HepG2 (cell line): ENCODE data around the gene CCDC148. TPM values are rescaled to one million over a fixed set of nuclear protein-coding genes. Genes with fewer than 3 reads are reported as not detected.

ENCODE experiments used
- AHR ChIP-seq: IDR thresholded peaks from 2 replicates; pipeline ENCODE4 v1.6.1; 2018; ENCODE audit warnings: missing genetic modification reagents, missing compliant biosample characterization
- CEBPB ChIP-seq: IDR thresholded peaks from 2 replicates; pipeline ENCODE4 v1.6.1; 2011; ENCODE audit warnings: low read depth, low read length, improper control_type of control experiment, borderline replicate concordance
- NBN ChIP-seq: fragments of 450-650 bp; conservative IDR thresholded peaks from 2 replicates; pipeline ENCODE4 v1.6.1; 2017
- PAF1 ChIP-seq: IDR thresholded peaks from 2 replicates; pipeline ENCODE4 v1.6.1; 2016; ENCODE audit warnings: missing genetic modification reagents, missing compliant biosample characterization
- PITX1 ChIP-seq: sonication (generic); formaldehyde crosslinking; IDR thresholded peaks from 2 replicates; pipeline ENCODE4 v1.5.1; 2020; ENCODE audit warnings: mild to moderate bottlenecking, missing genetic modification reagents
- SIX4 ChIP-seq: sonication (generic); formaldehyde crosslinking; IDR thresholded peaks from 2 replicates; pipeline ENCODE4 v1.4.0; 2020; ENCODE audit warnings: missing genetic modification reagents
- ZBTB3 ChIP-seq: sonication (generic); formaldehyde crosslinking; IDR thresholded peaks from 2 replicates; pipeline ENCODE4 v1.4.0; 2020; ENCODE audit warnings: low read depth, mild to moderate bottlenecking, moderate library complexity, missing genetic modification reagents, borderline replicate concordance
- ZNF282 ChIP-seq: fragments of 450-650 bp; IDR thresholded peaks from 2 replicates; pipeline ENCODE4 v1.6.1; 2018; ENCODE audit not compliant: partially characterized antibody
- ZNF761 ChIP-seq: sonication (generic); formaldehyde crosslinking; conservative IDR thresholded peaks from 2 replicates; pipeline ENCODE4 v1.4.0; 2020; ENCODE audit warnings: mild to moderate bottlenecking, missing genetic modification reagents
- polyA plus RNA-seq, 8 experiments: library from polyadenylated mRNA; depleted of rRNA in 3 of 8; stranded (reverse) in 7 of 8; unstranded in 1 of 8; fragments of >200 nt; fragmentation: Illumina TruSeq in 4 of 8; extraction: Trizol in 4 of 8; gene quantifications; 2 replicates each; pipeline versions ENCODE4 v1.2.1 to v1.2.3, GENCODE V29; 2011 to 2016; ENCODE audit warnings: low read depth in 4 of 8, missing spikeins in 1 of 8, mixed read lengths in 1 of 8; ENCODE audit not compliant: insufficient read depth in 1 of 8
- total RNA-seq, 5 experiments: library from RNA; depleted of rRNA; stranded (reverse); fragments of >200 nt; fragmentation: Illumina TruSeq; extraction: Trizol; gene quantifications; 2 replicates each; pipeline ENCODE4 v1.2.3, GENCODE V29; 2016; ENCODE audit warnings: low read depth in 1 of 5
- TF ChIP-seq, protein P1 (sequence below): sonication (generic); formaldehyde crosslinking; IDR thresholded peaks from 2 replicates; pipeline ENCODE4 v1.4.0; 2020; ENCODE audit warnings: mild to moderate bottlenecking, missing genetic modification reagents
- TF ChIP-seq, protein P2 (sequence below): sonication (generic); formaldehyde crosslinking; conservative IDR thresholded peaks from 2 replicates; pipeline ENCODE4 v1.4.0; 2020; ENCODE audit warnings: missing genetic modification reagents
- TF ChIP-seq, protein P3 (sequence below): sonication (generic); formaldehyde crosslinking; IDR thresholded peaks from 2 replicates; pipeline ENCODE4 v1.4.0; 2020; ENCODE audit warnings: missing genetic modification reagents
- TF ChIP-seq, protein P4 (sequence below): sonication (generic); formaldehyde crosslinking; IDR thresholded peaks from one replicate; pipeline ENCODE4 v1.5.1; 2020; ENCODE audit warnings: mild to moderate bottlenecking, missing genetic modification reagents; ENCODE audit errors: not compliant biosample characterization

The CCDC148 gene
- total and polyA plus RNA-seq, 2 of the 13 experiments (the other 11 are each of a cell fraction or from before 2014, with no cell fraction given), result 0.30 to 0.49 TPM

DNA sequence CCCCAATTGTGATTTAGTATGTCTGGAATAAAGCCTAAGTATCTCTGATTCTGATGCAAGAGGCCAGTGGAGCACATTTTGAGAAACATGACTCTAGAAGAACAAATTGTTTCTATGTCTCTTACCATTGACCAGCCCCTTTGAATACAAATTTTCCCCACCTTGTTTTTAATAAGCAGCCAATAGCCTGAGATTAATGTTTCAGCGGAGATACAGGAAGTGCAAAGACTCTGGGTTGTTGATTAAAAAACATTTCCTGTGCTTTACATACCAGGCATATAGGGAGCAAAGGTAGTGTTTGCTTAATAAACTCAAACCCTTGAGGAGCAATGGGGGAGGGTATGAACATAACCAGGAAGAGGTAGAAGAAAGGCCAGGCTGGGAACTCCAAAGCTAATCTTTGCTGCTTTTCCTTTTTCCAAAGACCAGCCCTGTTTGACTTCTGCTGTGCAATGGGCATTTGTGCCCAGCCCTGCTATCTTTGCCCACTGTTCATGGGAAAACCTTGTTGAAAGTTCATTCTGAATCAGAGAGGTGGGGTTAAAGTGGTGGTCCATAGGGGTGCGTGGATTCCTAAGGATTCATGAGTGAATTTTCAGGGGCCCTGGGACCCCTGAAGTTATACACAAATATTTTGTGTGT, 325.6 kb downstream of the CCDC148 start (continued):
- TF ChIP-seq, protein P1, sequence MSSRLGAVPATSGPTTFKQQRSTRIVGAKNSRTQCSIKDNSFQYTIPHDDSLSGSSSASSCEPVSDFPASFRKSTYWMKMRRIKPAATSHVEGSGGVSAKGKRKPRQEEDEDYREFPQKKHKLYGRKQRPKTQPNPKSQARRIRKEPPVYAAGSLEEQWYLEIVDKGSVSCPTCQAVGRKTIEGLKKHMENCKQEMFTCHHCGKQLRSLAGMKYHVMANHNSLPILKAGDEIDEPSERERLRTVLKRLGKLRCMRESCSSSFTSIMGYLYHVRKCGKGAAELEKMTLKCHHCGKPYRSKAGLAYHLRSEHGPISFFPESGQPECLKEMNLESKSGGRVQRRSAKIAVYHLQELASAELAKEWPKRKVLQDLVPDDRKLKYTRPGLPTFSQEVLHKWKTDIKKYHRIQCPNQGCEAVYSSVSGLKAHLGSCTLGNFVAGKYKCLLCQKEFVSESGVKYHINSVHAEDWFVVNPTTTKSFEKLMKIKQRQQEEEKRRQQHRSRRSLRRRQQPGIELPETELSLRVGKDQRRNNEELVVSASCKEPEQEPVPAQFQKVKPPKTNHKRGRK, result no peak
- TF ChIP-seq, protein P2, sequence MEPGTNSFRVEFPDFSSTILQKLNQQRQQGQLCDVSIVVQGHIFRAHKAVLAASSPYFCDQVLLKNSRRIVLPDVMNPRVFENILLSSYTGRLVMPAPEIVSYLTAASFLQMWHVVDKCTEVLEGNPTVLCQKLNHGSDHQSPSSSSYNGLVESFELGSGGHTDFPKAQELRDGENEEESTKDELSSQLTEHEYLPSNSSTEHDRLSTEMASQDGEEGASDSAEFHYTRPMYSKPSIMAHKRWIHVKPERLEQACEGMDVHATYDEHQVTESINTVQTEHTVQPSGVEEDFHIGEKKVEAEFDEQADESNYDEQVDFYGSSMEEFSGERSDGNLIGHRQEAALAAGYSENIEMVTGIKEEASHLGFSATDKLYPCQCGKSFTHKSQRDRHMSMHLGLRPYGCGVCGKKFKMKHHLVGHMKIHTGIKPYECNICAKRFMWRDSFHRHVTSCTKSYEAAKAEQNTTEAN (CRISPR knock-in tag), result peak; percentile 74; the same call in 1 of the 2 replicates
- TF ChIP-seq SIX4 (CRISPR knock-in tag), result peak; percentile 86
- TF ChIP-seq ZBTB3 (CRISPR knock-in tag), result no peak; the same call in 1 of the 2 replicates
- TF ChIP-seq CEBPB, result no peak
- no peak; the same call in 1 of the 2 replicates for TF ChIP-seq ZNF761 (CRISPR knock-in tag)
- no peak for TF ChIP-seq PAF1 (CRISPR knock-in tag)
- peak; percentile 79 for TF ChIP-seq PITX1 (CRISPR knock-in tag)
- TF ChIP-seq AHR, result no peak; the same call in 1 of the 2 replicates
- no peak for TF ChIP-seq ZNF282
- no peak for TF ChIP-seq NBN
- TF ChIP-seq, protein P3, sequence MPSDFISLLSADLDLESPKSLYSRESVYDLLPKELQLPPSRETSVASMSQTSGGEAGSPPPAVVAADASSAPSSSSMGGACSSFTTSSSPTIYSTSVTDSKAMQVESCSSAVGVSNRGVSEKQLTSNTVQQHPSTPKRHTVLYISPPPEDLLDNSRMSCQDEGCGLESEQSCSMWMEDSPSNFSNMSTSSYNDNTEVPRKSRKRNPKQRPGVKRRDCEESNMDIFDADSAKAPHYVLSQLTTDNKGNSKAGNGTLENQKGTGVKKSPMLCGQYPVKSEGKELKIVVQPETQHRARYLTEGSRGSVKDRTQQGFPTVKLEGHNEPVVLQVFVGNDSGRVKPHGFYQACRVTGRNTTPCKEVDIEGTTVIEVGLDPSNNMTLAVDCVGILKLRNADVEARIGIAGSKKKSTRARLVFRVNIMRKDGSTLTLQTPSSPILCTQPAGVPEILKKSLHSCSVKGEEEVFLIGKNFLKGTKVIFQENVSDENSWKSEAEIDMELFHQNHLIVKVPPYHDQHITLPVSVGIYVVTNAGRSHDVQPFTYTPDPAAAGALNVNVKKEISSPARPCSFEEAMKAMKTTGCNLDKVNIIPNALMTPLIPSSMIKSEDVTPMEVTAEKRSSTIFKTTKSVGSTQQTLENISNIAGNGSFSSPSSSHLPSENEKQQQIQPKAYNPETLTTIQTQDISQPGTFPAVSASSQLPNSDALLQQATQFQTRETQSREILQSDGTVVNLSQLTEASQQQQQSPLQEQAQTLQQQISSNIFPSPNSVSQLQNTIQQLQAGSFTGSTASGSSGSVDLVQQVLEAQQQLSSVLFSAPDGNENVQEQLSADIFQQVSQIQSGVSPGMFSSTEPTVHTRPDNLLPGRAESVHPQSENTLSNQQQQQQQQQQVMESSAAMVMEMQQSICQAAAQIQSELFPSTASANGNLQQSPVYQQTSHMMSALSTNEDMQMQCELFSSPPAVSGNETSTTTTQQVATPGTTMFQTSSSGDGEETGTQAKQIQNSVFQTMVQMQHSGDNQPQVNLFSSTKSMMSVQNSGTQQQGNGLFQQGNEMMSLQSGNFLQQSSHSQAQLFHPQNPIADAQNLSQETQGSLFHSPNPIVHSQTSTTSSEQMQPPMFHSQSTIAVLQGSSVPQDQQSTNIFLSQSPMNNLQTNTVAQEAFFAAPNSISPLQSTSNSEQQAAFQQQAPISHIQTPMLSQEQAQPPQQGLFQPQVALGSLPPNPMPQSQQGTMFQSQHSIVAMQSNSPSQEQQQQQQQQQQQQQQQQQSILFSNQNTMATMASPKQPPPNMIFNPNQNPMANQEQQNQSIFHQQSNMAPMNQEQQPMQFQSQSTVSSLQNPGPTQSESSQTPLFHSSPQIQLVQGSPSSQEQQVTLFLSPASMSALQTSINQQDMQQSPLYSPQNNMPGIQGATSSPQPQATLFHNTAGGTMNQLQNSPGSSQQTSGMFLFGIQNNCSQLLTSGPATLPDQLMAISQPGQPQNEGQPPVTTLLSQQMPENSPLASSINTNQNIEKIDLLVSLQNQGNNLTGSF (CRISPR knock-in tag), result no peak
- TF ChIP-seq, protein P4, sequence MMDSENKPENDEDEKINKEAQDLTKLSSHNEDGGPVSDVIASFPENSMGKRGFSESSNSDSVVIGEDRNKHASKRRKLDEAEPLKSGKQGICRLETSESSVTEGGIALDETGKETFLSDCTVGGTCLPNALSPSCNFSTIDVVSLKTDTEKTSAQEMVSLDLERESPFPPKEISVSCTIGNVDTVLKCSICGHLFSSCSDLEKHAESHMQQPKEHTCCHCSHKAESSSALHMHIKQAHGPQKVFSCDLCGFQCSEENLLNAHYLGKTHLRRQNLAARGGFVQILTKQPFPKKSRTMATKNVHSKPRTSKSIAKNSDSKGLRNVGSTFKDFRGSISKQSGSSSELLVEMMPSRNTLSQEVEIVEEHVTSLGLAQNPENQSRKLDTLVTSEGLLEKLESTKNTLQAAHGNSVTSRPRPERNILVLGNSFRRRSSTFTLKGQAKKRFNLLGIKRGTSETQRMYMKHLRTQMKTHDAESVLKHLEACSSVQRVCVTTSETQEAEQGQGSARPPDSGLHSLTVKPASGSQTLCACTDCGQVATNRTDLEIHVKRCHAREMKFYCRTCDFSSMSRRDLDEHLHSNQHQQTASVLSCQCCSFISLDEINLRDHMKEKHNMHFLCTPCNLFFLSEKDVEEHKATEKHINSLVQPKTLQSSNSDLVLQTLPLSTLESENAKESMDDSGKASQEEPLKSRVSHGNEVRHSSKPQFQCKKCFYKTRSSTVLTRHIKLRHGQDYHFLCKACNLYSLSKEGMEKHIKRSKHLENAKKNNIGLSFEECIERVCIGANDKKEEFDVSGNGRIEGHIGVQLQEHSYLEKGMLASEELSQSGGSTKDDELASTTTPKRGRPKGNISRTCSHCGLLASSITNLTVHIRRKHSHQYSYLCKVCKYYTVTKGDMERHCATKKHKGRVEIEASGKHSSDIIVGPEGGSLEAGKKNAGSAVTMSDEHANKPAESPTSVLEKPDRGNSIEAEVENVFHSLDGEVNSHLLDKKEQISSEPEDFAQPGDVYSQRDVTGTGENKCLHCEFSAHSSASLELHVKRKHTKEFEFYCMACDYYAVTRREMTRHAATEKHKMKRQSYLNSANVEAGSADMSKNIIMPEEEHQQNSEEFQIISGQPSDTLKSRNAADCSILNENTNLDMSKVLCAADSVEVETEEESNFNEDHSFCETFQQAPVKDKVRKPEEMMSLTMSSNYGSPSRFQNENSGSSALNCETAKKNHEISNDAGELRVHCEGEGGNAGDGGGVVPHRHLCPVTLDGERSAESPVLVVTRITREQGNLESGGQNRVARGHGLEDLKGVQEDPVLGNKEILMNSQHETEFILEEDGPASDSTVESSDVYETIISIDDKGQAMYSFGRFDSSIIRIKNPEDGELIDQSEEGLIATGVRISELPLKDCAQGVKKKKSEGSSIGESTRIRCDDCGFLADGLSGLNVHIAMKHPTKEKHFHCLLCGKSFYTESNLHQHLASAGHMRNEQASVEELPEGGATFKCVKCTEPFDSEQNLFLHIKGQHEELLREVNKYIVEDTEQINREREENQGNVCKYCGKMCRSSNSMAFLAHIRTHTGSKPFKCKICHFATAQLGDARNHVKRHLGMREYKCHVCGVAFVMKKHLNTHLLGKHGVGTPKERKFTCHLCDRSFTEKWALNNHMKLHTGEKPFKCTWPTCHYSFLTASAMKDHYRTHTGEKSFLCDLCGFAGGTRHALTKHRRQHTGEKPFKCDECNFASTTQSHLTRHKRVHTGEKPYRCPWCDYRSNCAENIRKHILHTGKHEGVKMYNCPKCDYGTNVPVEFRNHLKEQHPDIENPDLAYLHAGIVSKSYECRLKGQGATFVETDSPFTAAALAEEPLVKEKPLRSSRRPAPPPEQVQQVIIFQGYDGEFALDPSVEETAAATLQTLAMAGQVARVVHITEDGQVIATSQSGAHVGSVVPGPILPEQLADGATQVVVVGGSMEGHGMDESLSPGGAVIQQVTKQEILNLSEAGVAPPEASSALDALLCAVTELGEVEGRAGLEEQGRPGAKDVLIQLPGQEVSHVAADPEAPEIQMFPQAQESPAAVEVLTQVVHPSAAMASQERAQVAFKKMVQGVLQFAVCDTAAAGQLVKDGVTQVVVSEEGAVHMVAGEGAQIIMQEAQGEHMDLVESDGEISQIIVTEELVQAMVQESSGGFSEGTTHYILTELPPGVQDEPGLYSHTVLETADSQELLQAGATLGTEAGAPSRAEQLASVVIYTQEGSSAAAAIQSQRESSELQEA, result no peak
